LNCaP clone FGC (cell line): ENCODE data around the gene LRGUK.

Source experiments
- DNase-seq: peaks from one replicate; pipeline ENCODE4 v3.0.0-alpha.2; 2011; ENCODE audit warnings: low read depth
- H3K4me3 ChIP-seq: 2 replicates; pipeline ENCODE4 v1.5.1; 2011; ENCODE audit warnings: mild to moderate bottlenecking, low read depth, low read length, control low read depth
- CTCF ChIP-seq: IDR thresholded peaks from 2 replicates; pipeline ENCODE4 v1.5.1; 2012; ENCODE audit warnings: mild to moderate bottlenecking; ENCODE audit not compliant: control insufficient read depth, insufficient read depth; ENCODE audit errors: extremely low read depth

LRGUK gene

GRCh38 chr7:134182078-134182477 is 54.9 kb downstream of the LRGUK start:
- no peak for DNase-seq
- no peak for TF ChIP-seq CTCF

GRCh38 chr7:134184767-134185166 is 57.6 kb downstream of the LRGUK start:
- no peak overlapping the region for H3K4me3 ChIP-seq
- TF ChIP-seq CTCF: no peak
- no peak for DNase-seq

More at GRCh38 chr7:134182078-134182477, 54.9 kb downstream of the LRGUK start:
- H3K4me3 ChIP-seq: no peak overlapping the region

- TF ChIP-seq CTCF: no peak
- DNase-seq: no peak
- H3K4me3 ChIP-seq: no peak overlapping the region
Observed at GRCh38 chr7:134186027-134186426, 58.9 kb downstream of the LRGUK start.

- no peak for TF ChIP-seq CTCF
- no peak overlapping the region for H3K4me3 ChIP-seq
- no peak for DNase-seq
Observed at GRCh38 chr7:134186801-134187200, 59.7 kb downstream of the LRGUK start.

GRCh38 chr7:134187893-134188292 is 60.8 kb downstream of the LRGUK start:
- no peak for DNase-seq
- TF ChIP-seq CTCF: no peak
- no peak overlapping the region for H3K4me3 ChIP-seq

- H3K4me3 ChIP-seq: no peak overlapping the region
- no peak for DNase-seq
- TF ChIP-seq CTCF: no peak
Observed at GRCh38 chr7:134188311-134188710, 61.2 kb downstream of the LRGUK start.

- TF ChIP-seq CTCF: no peak
- DNase-seq: no peak
Observed at GRCh38 chr7:134189559-134189958, 62.4 kb downstream of the LRGUK start.

More at GRCh38 chr7:134189559-134189958, 62.4 kb downstream of the LRGUK start:
- H3K4me3 ChIP-seq: no peak overlapping the region
